H9 (cell line): ENCODE results near the gene LTBP4. TPM values are rescaled to one million over a fixed set of nuclear protein-coding genes. Genes with fewer than 3 reads are reported as not detected.

Source experiments
- DNase-seq: peaks from one replicate; pipeline ENCODE4 v3.0.0-alpha.2; 2017
- H2AFZ ChIP-seq: one replicate; pipeline ENCODE4 v1.6.1; 2013; ENCODE audit warnings: mild to moderate bottlenecking, low read length, control low read depth, moderate library complexity
- H2AK5ac ChIP-seq: 2 replicates; pipeline ENCODE4 v1.6.1; 2013; ENCODE audit warnings: low read length, control low read depth, mixed read lengths; ENCODE audit not compliant: insufficient read length
- H2BK120ac ChIP-seq: one replicate; pipeline ENCODE4 v1.6.1; 2013; ENCODE audit warnings: low read depth, mild to moderate bottlenecking, low read length, control low read depth, inconsistent platforms; ENCODE audit not compliant: poor library complexity, severe bottlenecking
- H2BK12ac ChIP-seq: 2 replicates; pipeline ENCODE4 v1.6.1; 2013; ENCODE audit warnings: low read length, control low read depth, mixed read lengths, low read depth; ENCODE audit not compliant: insufficient read length
- H2BK15ac ChIP-seq: 2 replicates; pipeline ENCODE4 v1.6.1; 2013; ENCODE audit warnings: low read depth, low read length, control low read depth
- H2BK20ac ChIP-seq: one replicate; pipeline ENCODE4 v1.6.1; 2013; ENCODE audit warnings: low read depth, mild to moderate bottlenecking, low read length, control low read depth, inconsistent platforms; ENCODE audit not compliant: poor library complexity, severe bottlenecking
- H2BK5ac ChIP-seq: 2 replicates; pipeline ENCODE4 v1.6.1; 2013; ENCODE audit warnings: low read length, control low read depth, mixed read lengths; ENCODE audit not compliant: insufficient read length
- H3K14ac ChIP-seq: 2 replicates; pipeline ENCODE4 v1.6.1; 2013; ENCODE audit warnings: low read length, control low read depth; ENCODE audit not compliant: insufficient read depth
- H3K18ac ChIP-seq: 2 replicates; pipeline ENCODE4 v1.6.1; 2013; ENCODE audit warnings: low read depth, mild to moderate bottlenecking, mixed read lengths, low read length, control low read depth; ENCODE audit not compliant: insufficient read length
- H3K23ac ChIP-seq: 2 replicates; pipeline ENCODE4 v1.6.1; 2013; ENCODE audit warnings: low read length, control low read depth, mixed read lengths, low read depth; ENCODE audit not compliant: insufficient read length
- H3K23me2 ChIP-seq: 2 replicates; pipeline ENCODE4 v1.6.1; 2013; ENCODE audit warnings: low read depth, mild to moderate bottlenecking, mixed read lengths, low read length, control low read depth; ENCODE audit not compliant: insufficient read length, poor library complexity, severe bottlenecking
- H3K27ac ChIP-seq: 2 replicates; pipeline ENCODE4 v1.5.1; 2013; ENCODE audit warnings: low read length, control low read depth, mixed read lengths, low read depth; ENCODE audit not compliant: insufficient read length
- H3K27me3 ChIP-seq: 2 replicates; pipeline ENCODE4 v1.6.1; 2013; ENCODE audit warnings: low read length, control low read depth, inconsistent platforms; ENCODE audit not compliant: insufficient read depth
- H3K4ac ChIP-seq: 2 replicates; pipeline ENCODE4 v1.6.1; 2013; ENCODE audit warnings: low read depth, mild to moderate bottlenecking, control low read depth, inconsistent platforms, low read length, moderate library complexity
- H3K4me1 ChIP-seq: 2 replicates; pipeline ENCODE4 v1.6.1; 2013; ENCODE audit warnings: low read length, control low read depth, inconsistent platforms; ENCODE audit not compliant: insufficient read depth
- H3K4me2 ChIP-seq: 2 replicates; pipeline ENCODE4 v1.6.1; 2013; ENCODE audit warnings: low read length, control low read depth, mixed read lengths; ENCODE audit not compliant: insufficient read length, insufficient read depth
- H3K56ac ChIP-seq: 2 replicates; pipeline ENCODE4 v1.6.1; 2013; ENCODE audit warnings: low read depth, mild to moderate bottlenecking, mixed read lengths, low read length, control low read depth; ENCODE audit not compliant: insufficient read length
- H3K79me1 ChIP-seq: 2 replicates; pipeline ENCODE4 v1.6.1; 2013; ENCODE audit warnings: low read depth, mild to moderate bottlenecking, moderate library complexity, low read length, control low read depth, inconsistent platforms; ENCODE audit not compliant: insufficient read depth, poor library complexity, severe bottlenecking
- H3K79me2 ChIP-seq: 2 replicates; pipeline ENCODE4 v1.6.1; 2013; ENCODE audit warnings: low read length, control low read depth, inconsistent platforms; ENCODE audit not compliant: insufficient read depth
- H3K9ac ChIP-seq: 2 replicates; pipeline ENCODE4 v1.6.1; 2013; ENCODE audit warnings: low read length, control low read depth, mixed read lengths; ENCODE audit not compliant: insufficient read length; ENCODE audit errors: extremely low read depth
- H3K9me3 ChIP-seq: one replicate; pipeline ENCODE4 v1.6.1; 2013; ENCODE audit warnings: low read depth, low read length, inconsistent platforms; ENCODE audit not compliant: control insufficient read depth
- H3T11ph ChIP-seq: one replicate; pipeline ENCODE4 v1.6.1; 2013; ENCODE audit warnings: mild to moderate bottlenecking, low read length, control low read depth, inconsistent platforms
- H4K20me1 ChIP-seq: one replicate; pipeline ENCODE4 v1.6.1; 2013; ENCODE audit not compliant: control insufficient read depth, insufficient read length, insufficient read depth
- H4K5ac ChIP-seq: 2 replicates; pipeline ENCODE4 v1.6.1; 2013; ENCODE audit warnings: low read depth, mild to moderate bottlenecking, mixed read lengths, low read length, control low read depth; ENCODE audit not compliant: insufficient read length
- H4K8ac ChIP-seq: replicated peaks from 2 replicates; pipeline ENCODE4 v1.6.1; 2013; ENCODE audit warnings: low read length, control low read depth, mixed read lengths, low read depth; ENCODE audit not compliant: insufficient read length
- H4K91ac ChIP-seq: 2 replicates; pipeline ENCODE4 v1.6.1; 2013; ENCODE audit warnings: low read depth, mild to moderate bottlenecking, moderate library complexity, mixed read lengths, low read length, control low read depth; ENCODE audit not compliant: insufficient read length
- H3K27ac Mint-ChIP-seq, 3 experiments: 2 replicates in 2 of 3; 3 replicates in 1 of 3; pipeline ENCODE4 v1.8.0; 2020 to 2021; ENCODE audit warnings: mixed read lengths in 3 of 3, mild to moderate bottlenecking in 1 of 3, moderate library complexity in 1 of 3
- H3K27me3 Mint-ChIP-seq: 2 replicates; pipeline ENCODE4 v1.8.0; 2021; ENCODE audit warnings: low read depth, mild to moderate bottlenecking, moderate library complexity, mixed read lengths
- H3K36me3 Mint-ChIP-seq, 3 experiments: 2 replicates in 2 of 3; 3 replicates in 1 of 3; pipeline ENCODE4 v1.8.0; 2020 to 2021; ENCODE audit warnings: low read depth in 3 of 3, mixed read lengths in 3 of 3; ENCODE audit not compliant: insufficient read depth in 1 of 3
- H3K4me1 Mint-ChIP-seq, 2 experiments: 2 replicates each; pipeline ENCODE4 v1.8.0; 2020; ENCODE audit warnings: mixed read lengths in 2 of 2
- H3K4me3 Mint-ChIP-seq, 2 experiments: 2 replicates in 1 of 2; 3 replicates in 1 of 2; pipeline ENCODE4 v1.8.0; 2020 to 2021; ENCODE audit warnings: mild to moderate bottlenecking in 2 of 2, mixed read lengths in 2 of 2, moderate library complexity in 1 of 2
- H3K9me3 Mint-ChIP-seq, 2 experiments: 2 replicates in 1 of 2; 3 replicates in 1 of 2; pipeline ENCODE4 v1.8.0; 2020; ENCODE audit warnings: mild to moderate bottlenecking in 2 of 2, mixed read lengths in 2 of 2, moderate library complexity in 1 of 2
- WGBS: extraction: QIAGEN DNeasy Blood & Tissue Kit; methylation state at CpG from one replicate; pipeline ENCODE4 v1.1.7; 2013; ENCODE audit warnings: missing lambda C conversion rate, low lambda C conversion rate, mixed read lengths; ENCODE audit not compliant: insufficient read length; ENCODE audit errors: extremely low coverage; 5-methylcytosine and 5-hydroxymethylcytosine counted together
- total RNA-seq: library from RNA; stranded (reverse); gene quantifications from 2 replicates; pipeline ENCODE4 v1.2.1, GENCODE V29; 2021
- TF ChIP-seq, protein P1 (sequence below): fragments of 200-600 bp; sonication (generic); conservative IDR thresholded peaks from 3 replicates; pipeline ENCODE4 v1.8.0; 2021; ENCODE audit warnings: antibody characterized with exemption, mild to moderate bottlenecking

LTBP4 gene
- total RNA-seq, 1 experiment from 2014 or later = 129 TPM

DNA sequence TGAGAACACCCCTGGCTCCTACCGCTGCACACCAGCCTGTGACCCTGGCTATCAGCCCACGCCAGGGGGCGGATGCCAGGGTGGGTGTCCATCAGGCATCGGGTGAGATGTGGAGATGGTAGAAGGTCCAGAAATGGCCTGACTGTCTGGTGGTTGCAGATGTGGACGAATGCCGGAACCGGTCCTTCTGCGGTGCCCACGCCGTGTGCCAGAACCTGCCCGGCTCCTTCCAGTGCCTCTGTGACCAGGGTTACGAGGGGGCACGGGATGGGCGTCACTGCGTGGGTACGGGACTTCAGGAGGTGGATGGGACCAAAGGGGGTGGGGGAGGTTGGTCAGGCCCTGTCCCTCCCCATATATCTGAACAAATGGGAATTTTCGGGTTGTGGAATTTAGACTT lies 15.8 kb downstream of the LTBP4 start:
- Histone ChIP-seq H3K9me3 (no peaks in the 10 kb centered on the region), H3K4ac (no peak overlapping the region), H3K14ac (no peak overlapping the region), H3K9ac (no peak overlapping the region), H4K20me1 (peaks cover 4% of the 10 kb centered on the region), H3K79me2 (no peaks in the 10 kb centered on the region), H4K91ac (no peak overlapping the region), H2BK12ac (no peak overlapping the region), H2AFZ (no peak overlapping the region), H3K27me3 (peaks cover 4% of the 10 kb centered on the region; the same call in 1 of the 2 replicates), H3K18ac (no peak overlapping the region), H4K5ac (no peak overlapping the region), H3K4me2 (no peak overlapping the region), H2BK120ac (no peak overlapping the region), H3T11ph (no peak overlapping the region), H2BK15ac (no peak overlapping the region), H2BK20ac (no peak overlapping the region), H2AK5ac (no peak overlapping the region), H3K79me1 (no peaks in the 10 kb centered on the region), H3K23ac (no peak overlapping the region), H3K23me2 (peaks cover 13% of the 10 kb centered on the region), H3K27ac (no peak overlapping the region), H2BK5ac (no peak overlapping the region), H3K4me1 (no peaks in the 10 kb centered on the region), H4K8ac (no peak overlapping the region), H3K56ac (no peak overlapping the region)
- no peak for DNase-seq
- H3K27ac Mint-ChIP-seq = no peak overlapping the region
- peaks cover 10% of the 10 kb centered on the region for H3K27me3 Mint-ChIP-seq
- WGBS = no CpG with 5 or more reads among the region's 17 CpGs
- H3K4me3 Mint-ChIP-seq = no peak overlapping the region
- no peaks in the 10 kb centered on the region; a peak in 1 of 5 replicates for H3K9me3 Mint-ChIP-seq
- H3K36me3 Mint-ChIP-seq = peaks cover 24 to 60% (median 47%) of the 10 kb centered on the region in 3 experiments; a peak in 6 of 7 replicates
- TF ChIP-seq, protein P1, sequence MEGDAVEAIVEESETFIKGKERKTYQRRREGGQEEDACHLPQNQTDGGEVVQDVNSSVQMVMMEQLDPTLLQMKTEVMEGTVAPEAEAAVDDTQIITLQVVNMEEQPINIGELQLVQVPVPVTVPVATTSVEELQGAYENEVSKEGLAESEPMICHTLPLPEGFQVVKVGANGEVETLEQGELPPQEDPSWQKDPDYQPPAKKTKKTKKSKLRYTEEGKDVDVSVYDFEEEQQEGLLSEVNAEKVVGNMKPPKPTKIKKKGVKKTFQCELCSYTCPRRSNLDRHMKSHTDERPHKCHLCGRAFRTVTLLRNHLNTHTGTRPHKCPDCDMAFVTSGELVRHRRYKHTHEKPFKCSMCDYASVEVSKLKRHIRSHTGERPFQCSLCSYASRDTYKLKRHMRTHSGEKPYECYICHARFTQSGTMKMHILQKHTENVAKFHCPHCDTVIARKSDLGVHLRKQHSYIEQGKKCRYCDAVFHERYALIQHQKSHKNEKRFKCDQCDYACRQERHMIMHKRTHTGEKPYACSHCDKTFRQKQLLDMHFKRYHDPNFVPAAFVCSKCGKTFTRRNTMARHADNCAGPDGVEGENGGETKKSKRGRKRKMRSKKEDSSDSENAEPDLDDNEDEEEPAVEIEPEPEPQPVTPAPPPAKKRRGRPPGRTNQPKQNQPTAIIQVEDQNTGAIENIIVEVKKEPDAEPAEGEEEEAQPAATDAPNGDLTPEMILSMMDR = no peak
- H3K4me1 Mint-ChIP-seq = peaks cover 5 to 16% of the 10 kb centered on the region in 2 experiments
